Mucosa of descending colon (tissue), 3 donors: ENCODE measurements around the gene PRR30. TPM values are rescaled to one million over a fixed set of nuclear protein-coding genes. Genes with fewer than 3 reads are reported as not detected.

Experiments
- ATAC-seq: fragments of 200-7000 bp; cut with Tn5 transposase; one replicate; pipeline ENCODE4 v1.9.1; 2020; ENCODE audit warnings: mild to moderate bottlenecking, moderate library complexity
- DNase-seq, 3 donors: peaks; one replicate each; pipeline ENCODE4 v3.0.0-alpha.2; 2020
- H3K36me3 ChIP-seq: fragments of 200-600 bp; one replicate; pipeline ENCODE4 v1.8.0; 2021; ENCODE audit warnings: low read depth, mild to moderate bottlenecking
- H3K4me1 ChIP-seq: fragments of 200-600 bp; one replicate; pipeline ENCODE4 v1.8.0; 2021; ENCODE audit warnings: low read depth, mild to moderate bottlenecking
- H3K4me3 ChIP-seq: fragments of 200-600 bp; one replicate; pipeline ENCODE4 v1.8.0; 2021; ENCODE audit warnings: mild to moderate bottlenecking
- H3K9me3 ChIP-seq: fragments of 200-600 bp; one replicate; pipeline ENCODE4 v1.8.0; 2021; ENCODE audit warnings: mild to moderate bottlenecking
- intact Hi-C, 2 donors: fragments of 100-400 bp; cut with DNase I in 1 of 2; cut with micrococcal nuclease in 1 of 2; formaldehyde crosslinking; loops; one replicate each; pipeline versions ENCODE4 v1.11.0 to v1.11.1; 2022; cut with DNase I, micrococcal nuclease
- total RNA-seq, 3 donors: library from RNA; stranded (reverse); fragmentation: NEBNext Ultra II Directional in 2 of 3; extraction: Animal tissue kit (Norgen Biotek cat#: 25700) in 2 of 3; gene quantifications; one replicate each; pipeline versions ENCODE4 v1.2.1 to v1.2.4, GENCODE V29; 2021 to 2023
- TF ChIP-seq, protein P1 (sequence below): fragments of 200-600 bp; IDR thresholded peaks from one replicate; pipeline ENCODE4 v1.8.0; 2022; ENCODE audit warnings: antibody characterized with exemption, mild to moderate bottlenecking
- donor health status: DM: no; HTN: no; CAD: no; lungs with moderate emphysema.
- donor health status: DM: no; HTN: no; CAD: no.
- donor health status: DM: no; HTN: yes; CAD: no.

Gene PRR30
- total RNA-seq, 3 donors from 2014 or later: not detected

DNA sequence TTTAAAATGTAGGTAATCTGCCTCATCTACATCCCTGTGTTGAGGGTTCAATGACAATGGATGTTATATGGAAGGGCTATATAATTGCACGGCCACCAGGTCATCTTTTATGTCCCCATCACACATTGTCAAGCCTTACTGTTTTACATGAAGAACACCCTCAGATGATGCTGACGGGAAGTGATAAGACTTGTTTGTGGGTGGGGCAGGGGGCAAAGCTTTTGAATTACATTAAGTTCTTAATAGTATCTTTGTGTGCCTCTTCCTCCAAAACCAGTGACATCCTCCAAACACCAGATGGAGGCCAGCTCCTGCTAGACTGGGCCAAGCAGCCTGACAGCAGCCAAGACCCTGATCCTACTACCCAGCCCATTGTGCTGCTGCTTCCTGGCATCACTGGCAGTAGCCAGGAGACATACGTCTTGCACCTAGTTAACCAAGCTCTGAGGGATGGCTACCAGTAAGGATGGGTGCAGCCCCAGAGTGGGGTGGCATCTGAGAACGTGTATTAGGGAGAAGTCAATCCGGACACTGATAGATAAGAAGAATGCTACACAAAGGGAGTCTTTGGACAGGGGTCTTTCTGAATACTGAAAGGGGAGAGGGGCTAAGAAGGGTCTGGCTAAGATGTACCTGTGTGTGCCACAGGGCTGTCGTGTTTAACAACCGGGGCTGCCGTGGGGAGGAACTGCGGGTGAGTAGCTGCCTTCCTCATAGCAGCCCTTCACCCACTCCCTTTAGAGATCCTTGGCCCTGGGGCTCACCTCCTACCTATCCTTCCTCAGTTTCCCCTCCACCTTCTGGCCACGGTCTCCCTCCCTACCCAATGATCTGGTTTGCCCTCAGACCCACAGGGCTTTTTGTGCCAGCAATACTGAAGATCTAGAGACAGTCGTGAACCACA is 10.3 kb downstream of the PRR30 start:
- no peak for ATAC-seq
- intact Hi-C loops: no loop called here
- Histone ChIP-seq H3K9me3 (no peaks in the 10 kb centered on the region), H3K4me3 (no peak overlapping the region), H3K36me3 (no peaks in the 10 kb centered on the region), H3K4me1 (peaks cover 9% of the 10 kb centered on the region)
- TF ChIP-seq, protein P1, sequence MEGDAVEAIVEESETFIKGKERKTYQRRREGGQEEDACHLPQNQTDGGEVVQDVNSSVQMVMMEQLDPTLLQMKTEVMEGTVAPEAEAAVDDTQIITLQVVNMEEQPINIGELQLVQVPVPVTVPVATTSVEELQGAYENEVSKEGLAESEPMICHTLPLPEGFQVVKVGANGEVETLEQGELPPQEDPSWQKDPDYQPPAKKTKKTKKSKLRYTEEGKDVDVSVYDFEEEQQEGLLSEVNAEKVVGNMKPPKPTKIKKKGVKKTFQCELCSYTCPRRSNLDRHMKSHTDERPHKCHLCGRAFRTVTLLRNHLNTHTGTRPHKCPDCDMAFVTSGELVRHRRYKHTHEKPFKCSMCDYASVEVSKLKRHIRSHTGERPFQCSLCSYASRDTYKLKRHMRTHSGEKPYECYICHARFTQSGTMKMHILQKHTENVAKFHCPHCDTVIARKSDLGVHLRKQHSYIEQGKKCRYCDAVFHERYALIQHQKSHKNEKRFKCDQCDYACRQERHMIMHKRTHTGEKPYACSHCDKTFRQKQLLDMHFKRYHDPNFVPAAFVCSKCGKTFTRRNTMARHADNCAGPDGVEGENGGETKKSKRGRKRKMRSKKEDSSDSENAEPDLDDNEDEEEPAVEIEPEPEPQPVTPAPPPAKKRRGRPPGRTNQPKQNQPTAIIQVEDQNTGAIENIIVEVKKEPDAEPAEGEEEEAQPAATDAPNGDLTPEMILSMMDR: no peak
- DNase-seq: no peak

DNA sequence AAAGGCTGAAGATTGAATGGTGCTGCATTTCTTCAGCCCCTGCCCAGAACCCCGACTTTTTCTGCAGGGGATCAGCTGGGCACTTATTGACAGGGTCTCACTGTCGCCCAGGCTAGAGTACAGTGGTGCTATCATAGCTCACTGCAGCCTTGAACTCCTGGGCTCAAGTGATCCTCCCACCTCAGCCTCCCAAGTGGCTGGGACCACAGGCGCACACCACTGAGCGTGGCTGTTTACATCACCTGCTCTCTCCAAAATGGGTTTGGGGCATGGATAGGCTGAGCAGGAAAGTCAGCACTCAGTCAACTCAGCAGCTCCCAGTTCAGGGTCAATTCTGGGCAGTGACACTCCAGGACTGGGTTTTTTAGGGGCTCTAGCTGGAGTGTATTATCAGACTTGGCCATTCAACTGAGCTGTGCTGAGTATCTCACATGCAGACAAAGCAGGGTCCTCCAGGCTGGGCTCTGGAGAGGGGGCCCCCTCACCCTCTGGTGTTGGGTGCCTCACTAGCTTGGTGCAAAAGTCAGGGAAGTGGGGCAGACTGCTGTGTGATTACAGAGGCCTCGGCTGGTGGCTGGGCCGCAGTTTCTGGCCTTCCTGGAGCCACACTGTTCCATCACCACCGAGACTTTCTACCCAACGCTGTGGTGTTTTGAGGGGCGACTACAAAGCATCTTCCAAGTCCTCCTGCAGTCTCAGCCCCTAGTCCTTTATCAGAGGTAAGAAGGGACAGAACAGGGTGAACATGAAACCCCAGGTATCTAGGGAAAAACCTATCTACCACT is 11.1 kb downstream of the PRR30 start:
- ATAC-seq: no peak
- intact Hi-C loops: no loop called here
- no peaks in the 10 kb centered on the region for H3K36me3 ChIP-seq
- TF ChIP-seq, protein P1: no peak
- H3K4me1 ChIP-seq: peaks cover 4% of the 10 kb centered on the region
- no peak for DNase-seq
- H3K9me3 ChIP-seq: no peaks in the 10 kb centered on the region
- no peak overlapping the region for H3K4me3 ChIP-seq

DNA sequence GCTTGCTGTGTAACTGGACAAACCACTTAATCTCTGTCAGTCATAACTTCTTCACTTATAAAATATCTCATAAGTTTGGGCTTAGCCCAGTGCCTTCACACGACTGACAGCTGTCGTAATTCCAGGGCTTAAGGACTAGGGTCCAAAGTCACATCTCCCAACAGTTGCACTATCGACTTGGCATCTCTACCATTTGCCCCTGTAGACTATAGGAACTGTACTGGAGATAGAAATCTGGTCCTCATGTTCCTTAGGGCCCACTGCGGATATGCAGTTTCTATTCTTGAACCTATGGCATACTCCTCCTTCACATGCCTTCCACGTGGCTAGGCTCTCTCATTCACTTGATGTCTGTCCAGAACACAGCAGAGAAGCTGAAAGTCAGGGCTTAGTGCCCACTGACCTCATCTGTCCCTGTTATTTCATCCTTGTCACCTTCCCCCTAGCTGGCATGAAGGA is 12.9 kb downstream of the PRR30 start:
- TF ChIP-seq, protein P1: no peak
- ATAC-seq (no peak), DNase-seq (no peak)
- intact Hi-C loops: no loop called here
- no peaks in the 10 kb centered on the region for H3K9me3 ChIP-seq
- no peak overlapping the region for H3K4me3 ChIP-seq
- H3K36me3 ChIP-seq: no peaks in the 10 kb centered on the region
- no peaks in the 10 kb centered on the region for H3K4me1 ChIP-seq

DNA sequence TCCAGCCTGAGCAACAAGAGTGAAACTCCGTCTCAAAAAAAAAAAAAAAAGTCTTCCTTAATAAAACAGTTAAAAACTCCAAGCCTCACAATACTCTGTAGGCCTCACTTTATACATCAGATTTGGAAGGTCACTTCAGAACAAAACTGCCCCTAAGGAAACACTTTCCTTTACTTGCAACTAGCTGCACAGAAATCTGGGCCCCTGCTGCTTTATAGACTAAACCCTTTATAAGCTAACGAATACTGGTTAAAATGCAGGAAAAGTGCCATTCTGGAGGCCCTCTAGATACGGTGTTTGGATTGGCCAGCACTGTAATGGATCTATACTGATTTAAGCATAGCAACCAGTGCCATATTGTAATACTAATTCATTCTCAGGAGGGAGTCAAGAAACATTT is 14.1 kb downstream of the PRR30 start:
- Histone ChIP-seq H3K9me3 (no peaks in the 10 kb centered on the region), H3K4me1 (no peaks in the 10 kb centered on the region), H3K36me3 (no peaks in the 10 kb centered on the region), H3K4me3 (no peak overlapping the region)
- intact Hi-C loops: no loop called here
- ATAC-seq (no peak), DNase-seq (no peak)
- TF ChIP-seq, protein P1: no peak

DNA sequence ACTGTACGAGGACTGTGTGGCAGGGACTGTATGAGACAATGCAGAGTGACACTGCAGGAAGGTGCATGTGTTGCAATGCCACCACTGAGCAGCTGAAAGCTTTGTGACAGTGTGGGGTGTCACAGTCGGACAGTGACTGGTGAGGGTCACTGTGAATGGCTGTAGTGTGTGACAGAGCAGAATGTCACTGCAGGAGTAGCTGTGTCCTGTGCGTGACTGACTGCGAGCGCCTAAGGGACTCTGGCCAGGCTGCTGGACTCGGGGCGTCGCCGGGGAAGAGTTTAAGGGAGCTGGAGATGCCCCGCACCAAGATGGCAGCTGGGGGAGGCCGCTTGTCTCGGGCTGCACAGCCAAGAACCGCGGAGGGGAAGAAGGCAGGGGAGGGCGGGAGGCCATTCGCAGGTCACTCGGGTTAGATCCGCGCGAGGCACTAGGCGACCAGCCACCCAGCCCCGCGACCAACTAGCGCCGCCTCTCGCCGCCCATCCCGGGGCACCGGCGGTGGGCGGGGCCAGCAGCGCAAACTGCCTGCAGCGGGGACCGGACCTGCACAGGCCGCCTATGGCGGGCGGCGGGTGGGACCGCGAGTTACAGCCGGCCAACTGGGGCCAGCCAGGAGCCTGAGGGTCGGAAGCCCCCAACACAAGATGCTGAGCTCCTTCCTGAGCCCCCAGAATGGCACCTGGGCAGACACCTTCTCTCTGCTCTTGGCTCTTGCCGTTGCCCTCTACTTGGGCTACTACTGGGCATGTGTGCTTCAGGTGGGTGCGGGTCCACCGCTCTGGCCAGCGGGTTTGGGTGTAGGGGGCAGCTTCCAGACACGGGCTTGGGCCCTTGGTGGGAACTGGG is 15.7 kb downstream of the PRR30 start, which contains the start of gene ABHD1:
ABHD1 (plus strand) TSS at position 514 of the 849 bp plus-strand sequence; CDS start at position 648, 134 bp downstream.
- no peaks in the 10 kb centered on the region for H3K9me3 ChIP-seq
- no peaks in the 10 kb centered on the region for H3K36me3 ChIP-seq
- H3K4me3 ChIP-seq: no peak within 1 kb of the TSS
- intact Hi-C loops: no loop called here
- TF ChIP-seq, protein P1: no peak
- DNase-seq: peak; percentile 73 to 79 (median 78)
- ATAC-seq: peak; percentile 87
- H3K4me1 ChIP-seq: peaks cover 5% of the 10 kb centered on the region
